NB4 (cell line): ENCODE results near the gene C6orf89.

Source experiments
- MYC ChIP-seq: IDR thresholded peaks from 2 replicates; pipeline ENCODE4 v1.6.1; 2011; ENCODE audit warnings: low read depth, low read length
- POLR2A ChIP-seq: IDR thresholded peaks from 2 replicates; pipeline ENCODE4 v1.6.1; 2011; ENCODE audit warnings: mild to moderate bottlenecking; ENCODE audit not compliant: insufficient read length; ENCODE audit errors: extremely low read depth
- TF ChIP-seq, protein P1 (sequence below): IDR thresholded peaks from one replicate; pipeline ENCODE4 v1.5.1; 2012; ENCODE audit warnings: low read depth, low read length
- TF ChIP-seq, protein P2 (sequence below): IDR thresholded peaks from 2 replicates; pipeline ENCODE4 v1.6.1; 2011; ENCODE audit warnings: low read depth, low read length

DNA sequence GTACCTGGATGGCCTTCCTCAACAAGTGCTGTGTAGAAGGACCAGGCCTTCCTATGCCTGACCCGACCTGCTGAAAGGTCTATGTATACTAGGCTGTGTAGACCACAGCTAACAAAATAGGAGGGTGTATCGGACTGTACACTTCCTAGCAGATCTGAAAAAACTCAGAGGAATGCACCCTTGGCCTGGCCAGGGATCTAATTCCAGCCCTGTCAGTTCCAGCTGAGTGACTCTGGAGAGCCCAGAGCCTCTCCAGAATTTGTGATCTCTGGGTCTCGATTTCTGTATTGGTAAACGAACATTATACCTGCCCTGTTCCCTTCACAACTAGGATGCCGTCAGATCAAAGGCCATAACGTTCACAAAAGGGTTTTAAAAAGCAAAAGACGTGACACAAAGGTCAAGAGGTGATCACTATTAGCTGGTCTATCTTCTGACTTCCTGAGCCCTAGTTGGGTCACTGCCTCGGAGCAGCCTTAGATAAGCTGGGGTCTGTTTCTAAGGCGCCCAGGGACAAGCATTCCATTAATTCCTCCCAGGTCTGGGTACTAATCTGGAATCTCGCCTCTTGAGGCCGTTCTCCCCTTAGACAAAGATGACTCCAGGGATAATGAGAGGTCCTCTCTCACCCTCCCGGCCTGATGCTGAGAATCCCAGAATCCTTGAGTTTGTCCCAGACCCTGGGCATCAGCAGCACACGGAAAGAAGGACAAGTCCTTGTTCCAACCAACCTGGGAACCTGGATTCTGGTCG lies 86.3 kb downstream of the C6orf89 start:
- TF ChIP-seq POLR2A (no peak), MYC (no peak)
- TF ChIP-seq, protein P1, sequence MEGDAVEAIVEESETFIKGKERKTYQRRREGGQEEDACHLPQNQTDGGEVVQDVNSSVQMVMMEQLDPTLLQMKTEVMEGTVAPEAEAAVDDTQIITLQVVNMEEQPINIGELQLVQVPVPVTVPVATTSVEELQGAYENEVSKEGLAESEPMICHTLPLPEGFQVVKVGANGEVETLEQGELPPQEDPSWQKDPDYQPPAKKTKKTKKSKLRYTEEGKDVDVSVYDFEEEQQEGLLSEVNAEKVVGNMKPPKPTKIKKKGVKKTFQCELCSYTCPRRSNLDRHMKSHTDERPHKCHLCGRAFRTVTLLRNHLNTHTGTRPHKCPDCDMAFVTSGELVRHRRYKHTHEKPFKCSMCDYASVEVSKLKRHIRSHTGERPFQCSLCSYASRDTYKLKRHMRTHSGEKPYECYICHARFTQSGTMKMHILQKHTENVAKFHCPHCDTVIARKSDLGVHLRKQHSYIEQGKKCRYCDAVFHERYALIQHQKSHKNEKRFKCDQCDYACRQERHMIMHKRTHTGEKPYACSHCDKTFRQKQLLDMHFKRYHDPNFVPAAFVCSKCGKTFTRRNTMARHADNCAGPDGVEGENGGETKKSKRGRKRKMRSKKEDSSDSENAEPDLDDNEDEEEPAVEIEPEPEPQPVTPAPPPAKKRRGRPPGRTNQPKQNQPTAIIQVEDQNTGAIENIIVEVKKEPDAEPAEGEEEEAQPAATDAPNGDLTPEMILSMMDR: no peak
- TF ChIP-seq, protein P2, sequence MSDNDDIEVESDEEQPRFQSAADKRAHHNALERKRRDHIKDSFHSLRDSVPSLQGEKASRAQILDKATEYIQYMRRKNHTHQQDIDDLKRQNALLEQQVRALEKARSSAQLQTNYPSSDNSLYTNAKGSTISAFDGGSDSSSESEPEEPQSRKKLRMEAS: no peak
